ENCODE results near the gene VPS37B.
A peak's percentile ranks its signal among the peaks of the same experiment; 100 is the strongest.
"Not testable (repeated sequence)": the region's sequence is repeated elsewhere in the genome, so short reads cannot be mapped to it uniquely, and the experiment has no call there.

The VPS37B gene, protein sequence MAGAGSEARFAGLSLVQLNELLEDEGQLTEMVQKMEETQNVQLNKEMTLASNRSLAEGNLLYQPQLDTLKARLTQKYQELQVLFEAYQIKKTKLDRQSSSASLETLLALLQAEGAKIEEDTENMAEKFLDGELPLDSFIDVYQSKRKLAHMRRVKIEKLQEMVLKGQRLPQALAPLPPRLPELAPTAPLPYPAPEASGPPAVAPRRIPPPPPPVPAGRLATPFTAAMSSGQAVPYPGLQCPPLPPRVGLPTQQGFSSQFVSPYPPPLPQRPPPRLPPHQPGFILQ

DNA sequence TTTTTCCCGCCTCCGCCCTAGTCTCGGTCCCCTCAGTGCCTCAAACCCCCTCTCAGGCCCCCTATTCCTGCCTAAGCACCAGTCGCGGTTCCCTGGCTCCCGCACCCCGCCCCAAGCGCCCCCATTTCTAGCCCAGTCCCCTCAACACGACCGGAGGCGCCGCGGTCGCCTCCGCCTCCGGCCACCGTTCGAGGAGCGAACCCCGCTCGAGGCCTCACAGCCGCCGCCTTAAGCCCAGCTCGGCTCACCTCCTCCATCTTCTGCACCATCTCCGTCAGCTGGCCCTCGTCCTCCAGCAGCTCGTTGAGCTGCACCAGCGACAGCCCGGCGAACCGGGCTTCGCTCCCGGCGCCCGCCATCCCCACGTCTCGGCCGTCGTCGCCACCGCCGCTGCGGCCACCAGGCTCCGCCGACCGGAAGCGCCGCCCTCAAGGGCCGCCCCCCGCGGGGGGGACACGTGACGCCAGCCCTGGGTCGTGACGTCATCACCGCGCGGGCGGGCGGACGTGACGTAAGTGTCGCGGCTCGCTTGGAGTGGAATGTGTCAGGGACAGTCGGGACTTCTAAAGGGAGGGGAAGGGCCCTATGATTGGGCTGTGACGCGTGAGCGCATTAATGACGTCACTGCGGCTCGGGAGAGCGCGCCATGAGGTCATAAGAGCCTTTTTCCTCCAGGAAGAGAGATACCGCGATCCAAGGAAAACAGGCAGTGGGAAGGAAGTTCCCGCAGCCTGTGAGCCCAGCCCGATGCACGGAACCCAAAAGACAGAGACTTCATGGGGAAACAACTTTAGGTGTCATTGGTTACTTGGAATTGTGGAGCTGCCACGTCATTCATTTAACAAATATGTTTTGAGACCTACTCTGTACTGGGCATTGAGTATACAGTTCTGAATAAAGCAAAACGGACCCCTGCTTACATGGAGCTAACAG is at the start of gene VPS37B:
Gene VPS37B (minus strand): TSS at position 421 of the 933 bp plus-strand sequence. CDS start 62 bp downstream, at position 359.
- Mint-ChIP-seq H3K27ac (peak within 1 kb of the TSS; percentile 42), H3K36me3 (ENCODE audit: low read depth) (no peaks in the 10 kb centered on the region), H3K9me3 (peaks cover 7% of the 10 kb centered on the region), H3K4me1 (peaks cover 42% of the 10 kb centered on the region), H3K27me3 (ENCODE audit: low read depth, poor library complexity) (peaks cover 40% of the 10 kb centered on the region), H3K4me3 (peak within 1 kb of the TSS; percentile 94)
- TF ChIP-seq, protein P1, sequence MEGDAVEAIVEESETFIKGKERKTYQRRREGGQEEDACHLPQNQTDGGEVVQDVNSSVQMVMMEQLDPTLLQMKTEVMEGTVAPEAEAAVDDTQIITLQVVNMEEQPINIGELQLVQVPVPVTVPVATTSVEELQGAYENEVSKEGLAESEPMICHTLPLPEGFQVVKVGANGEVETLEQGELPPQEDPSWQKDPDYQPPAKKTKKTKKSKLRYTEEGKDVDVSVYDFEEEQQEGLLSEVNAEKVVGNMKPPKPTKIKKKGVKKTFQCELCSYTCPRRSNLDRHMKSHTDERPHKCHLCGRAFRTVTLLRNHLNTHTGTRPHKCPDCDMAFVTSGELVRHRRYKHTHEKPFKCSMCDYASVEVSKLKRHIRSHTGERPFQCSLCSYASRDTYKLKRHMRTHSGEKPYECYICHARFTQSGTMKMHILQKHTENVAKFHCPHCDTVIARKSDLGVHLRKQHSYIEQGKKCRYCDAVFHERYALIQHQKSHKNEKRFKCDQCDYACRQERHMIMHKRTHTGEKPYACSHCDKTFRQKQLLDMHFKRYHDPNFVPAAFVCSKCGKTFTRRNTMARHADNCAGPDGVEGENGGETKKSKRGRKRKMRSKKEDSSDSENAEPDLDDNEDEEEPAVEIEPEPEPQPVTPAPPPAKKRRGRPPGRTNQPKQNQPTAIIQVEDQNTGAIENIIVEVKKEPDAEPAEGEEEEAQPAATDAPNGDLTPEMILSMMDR (IDR thresholded peaks at IDR 0.05), result no peak
- peak; percentile 87 for DNase-seq

DNA sequence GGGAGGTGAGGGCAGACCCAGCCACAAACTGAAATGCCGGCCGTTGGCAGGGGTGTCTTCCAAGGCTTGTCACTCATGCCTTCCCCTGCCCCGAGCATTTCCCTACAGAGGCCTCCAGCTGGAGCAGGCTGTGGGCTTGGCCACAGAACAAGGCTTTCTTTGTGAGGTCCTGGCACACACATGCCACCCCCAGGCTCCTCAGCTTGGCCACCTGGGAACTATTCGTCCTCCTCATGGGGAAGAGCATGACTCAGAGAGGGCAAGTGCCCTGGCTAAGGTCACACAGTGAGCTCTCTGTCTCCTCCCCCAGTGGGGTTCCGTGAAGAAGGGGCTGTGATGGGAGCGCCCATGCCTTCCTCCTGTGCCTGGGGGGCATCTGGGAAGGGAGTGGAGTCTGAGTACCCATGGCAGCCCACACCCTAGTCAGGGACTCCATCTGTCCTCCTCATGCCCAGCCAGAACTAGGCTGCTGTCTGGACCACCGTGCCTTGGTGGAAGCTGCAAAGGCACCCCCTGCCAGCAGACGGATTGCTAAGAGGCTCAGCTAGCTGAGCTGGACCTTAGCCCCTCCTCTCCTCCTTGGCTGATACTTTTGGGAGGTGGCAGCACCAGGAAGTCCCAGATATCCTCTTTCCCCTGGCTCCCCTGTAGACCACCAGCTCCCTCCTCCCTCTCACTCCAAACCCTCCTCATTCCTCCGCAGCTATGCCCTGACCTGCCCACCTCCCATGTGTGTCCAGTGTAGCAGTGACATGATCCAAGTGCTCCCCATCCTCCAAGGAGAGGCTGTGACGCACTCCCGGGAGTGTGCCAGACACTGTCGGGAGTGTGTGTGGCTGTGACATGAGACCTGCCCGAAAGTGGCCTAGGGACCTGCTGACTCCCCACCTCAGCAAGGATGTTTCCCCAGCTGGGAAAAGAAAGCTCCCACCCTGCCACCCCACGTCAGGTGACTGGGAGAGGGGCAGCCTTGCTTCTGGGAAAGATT is 49.0 kb upstream of the VPS37B start:
- DNase-seq, result no peak
- TF ChIP-seq, protein P1 (IDR thresholded peaks at IDR 0.05), result no peak
- Mint-ChIP-seq H3K27me3 (ENCODE audit: low read depth, poor library complexity) (peaks cover 4% of the 10 kb centered on the region), H3K4me3 (no peak overlapping the region), H3K9me3 (no peaks in the 10 kb centered on the region), H3K36me3 (ENCODE audit: low read depth) (no peaks in the 10 kb centered on the region), H3K27ac (no peak overlapping the region), H3K4me1 (peaks cover 38% of the 10 kb centered on the region)

DNA sequence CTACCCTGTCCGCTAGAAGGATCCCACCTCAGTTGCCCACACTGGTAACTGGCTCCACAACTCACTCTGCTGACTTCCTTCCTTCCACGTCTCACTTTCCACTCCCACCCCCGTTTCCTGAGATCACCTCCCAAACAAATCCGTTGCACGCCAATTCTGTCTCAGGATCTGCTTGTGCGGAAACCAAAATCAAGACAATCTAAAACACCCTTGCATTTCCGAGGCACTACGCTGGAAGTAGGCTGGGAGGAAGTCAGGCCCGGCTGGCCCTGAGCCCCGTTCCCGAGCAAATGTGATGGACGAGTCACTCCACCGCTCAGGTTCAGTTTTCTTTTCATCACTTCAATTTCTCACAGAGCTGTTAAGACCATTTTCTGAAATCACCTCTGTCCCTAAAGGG is 47.3 kb upstream of the VPS37B start:
- TF ChIP-seq, protein P1 (IDR thresholded peaks at IDR 0.05), result no peak
- H3K9me3 Mint-ChIP-seq, result no peaks in the 10 kb centered on the region
- H3K27me3 Mint-ChIP-seq (ENCODE audit: low read depth, poor library complexity), result peaks cover 4% of the 10 kb centered on the region
- no peaks in the 10 kb centered on the region for H3K36me3 Mint-ChIP-seq (ENCODE audit: low read depth)
- no peak for DNase-seq
- peaks cover 36% of the 10 kb centered on the region for H3K4me1 Mint-ChIP-seq
- no peak overlapping the region for H3K4me3 Mint-ChIP-seq
- peak overlapping the region; percentile 94 for H3K27ac Mint-ChIP-seq

DNA sequence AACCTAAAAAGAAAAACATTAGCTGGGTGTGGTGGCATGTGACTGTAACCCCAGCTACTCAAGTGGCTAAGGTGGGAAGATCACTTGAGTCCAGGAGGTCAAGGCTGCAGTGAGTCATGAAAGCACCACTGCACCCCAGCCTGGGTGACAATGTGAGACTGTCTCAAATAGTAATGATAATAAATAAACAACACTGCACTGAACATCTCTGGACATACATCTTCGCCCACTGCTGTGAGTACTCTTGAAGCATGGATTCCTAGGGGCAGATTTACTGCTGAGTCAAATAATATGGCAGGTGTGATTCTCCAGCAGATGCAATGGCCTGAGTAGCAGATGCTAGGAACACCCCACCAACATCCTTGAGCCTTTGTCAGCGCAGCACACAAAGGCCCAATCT is 46.7 kb upstream of the VPS37B start:
- Mint-ChIP-seq H3K36me3 (ENCODE audit: low read depth) (no peaks in the 10 kb centered on the region), H3K4me1 (peaks cover 34% of the 10 kb centered on the region), H3K27ac (no peak overlapping the region), H3K4me3 (no peak overlapping the region), H3K27me3 (ENCODE audit: low read depth, poor library complexity) (peaks cover 4% of the 10 kb centered on the region), H3K9me3 (no peaks in the 10 kb centered on the region)
- TF ChIP-seq, protein P1 (IDR thresholded peaks at IDR 0.05), result no peak
- no peak for DNase-seq

DNA sequence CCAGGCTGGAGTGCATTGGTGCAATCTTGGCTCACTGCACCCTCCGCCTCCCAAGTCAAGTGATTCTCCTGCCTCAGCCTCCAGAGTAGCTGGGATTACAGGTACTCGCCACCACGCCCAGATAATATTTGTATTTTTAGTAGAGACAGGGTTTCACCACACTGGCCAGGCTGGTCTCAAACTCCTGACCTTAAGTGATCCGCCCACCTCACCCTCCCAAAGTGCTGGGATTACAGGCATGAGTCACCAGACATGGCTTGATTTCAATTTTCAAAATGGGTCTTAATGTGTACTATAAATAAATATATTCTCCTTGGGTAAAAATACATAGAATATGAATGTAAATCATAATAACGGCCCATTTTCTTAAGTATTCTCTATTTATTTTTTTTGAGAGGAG is 45.4 kb upstream of the VPS37B start:
- H3K4me1 Mint-ChIP-seq, result peaks cover 25% of the 10 kb centered on the region
- not testable (repeated sequence) for H3K36me3 Mint-ChIP-seq (ENCODE audit: low read depth); H3K9me3 Mint-ChIP-seq; H3K27ac Mint-ChIP-seq; H3K4me3 Mint-ChIP-seq; H3K27me3 Mint-ChIP-seq (ENCODE audit: low read depth, poor library complexity); DNase-seq
